Rectal smooth muscle tissue (tissue), 1 donor: Measurements from ENCODE around the gene IQCH.
A peak's percentile ranks its signal among the peaks of the same experiment; 100 is the strongest.

ENCODE experiments used
- H3K27ac ChIP-seq: one replicate; pipeline ENCODE4 v1.7.0; 2013; ENCODE audit warnings: low read depth, low read length, inconsistent platforms
- H3K27me3 ChIP-seq: one replicate; pipeline ENCODE4 v1.7.0; 2013; ENCODE audit warnings: low read length; ENCODE audit not compliant: control insufficient read depth, insufficient read depth
- H3K36me3 ChIP-seq: one replicate; pipeline ENCODE4 v1.7.0; 2013; ENCODE audit warnings: low read length; ENCODE audit not compliant: control insufficient read depth, insufficient read depth
- H3K4me1 ChIP-seq: one replicate; pipeline ENCODE4 v1.7.0; 2013; ENCODE audit warnings: low read length; ENCODE audit not compliant: control insufficient read depth, insufficient read depth
- H3K4me3 ChIP-seq: one replicate; pipeline ENCODE4 v1.7.0; 2013; ENCODE audit warnings: low read length
- H3K9ac ChIP-seq: one replicate; pipeline ENCODE4 v1.7.0; 2013; ENCODE audit warnings: low read length

IQCH gene

DNA sequence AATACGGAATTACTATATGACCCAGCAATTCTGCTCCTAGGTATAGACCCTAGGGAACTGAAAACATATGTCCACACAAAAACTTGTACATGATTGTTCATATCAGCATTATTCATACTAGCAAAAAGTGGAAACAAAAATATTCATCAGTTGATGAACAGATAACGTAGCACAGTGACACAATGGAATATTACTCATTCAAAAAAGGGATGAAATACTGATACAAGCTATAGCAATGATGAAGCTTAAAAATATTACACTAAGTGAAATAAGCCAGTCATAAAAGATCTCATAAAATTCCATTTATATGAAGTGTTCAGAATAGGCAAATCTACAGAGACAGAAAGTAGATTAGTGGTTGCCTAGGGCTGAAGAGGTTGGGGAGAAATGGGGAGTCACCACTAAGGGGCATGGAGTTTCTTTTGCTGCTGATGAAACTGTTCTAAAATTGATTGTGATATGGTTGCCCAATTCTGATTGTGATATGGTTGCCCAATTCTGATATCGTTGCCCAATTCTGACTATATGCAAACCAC, 276.9 kb downstream of the IQCH start:
- Histone ChIP-seq H3K4me1 (no peaks in the 10 kb centered on the region), H3K36me3 (no peaks in the 10 kb centered on the region), H3K27ac (no peak overlapping the region), H3K4me3 (no peak overlapping the region), H3K27me3 (no peaks in the 10 kb centered on the region), H3K9ac (no peak overlapping the region)

DNA sequence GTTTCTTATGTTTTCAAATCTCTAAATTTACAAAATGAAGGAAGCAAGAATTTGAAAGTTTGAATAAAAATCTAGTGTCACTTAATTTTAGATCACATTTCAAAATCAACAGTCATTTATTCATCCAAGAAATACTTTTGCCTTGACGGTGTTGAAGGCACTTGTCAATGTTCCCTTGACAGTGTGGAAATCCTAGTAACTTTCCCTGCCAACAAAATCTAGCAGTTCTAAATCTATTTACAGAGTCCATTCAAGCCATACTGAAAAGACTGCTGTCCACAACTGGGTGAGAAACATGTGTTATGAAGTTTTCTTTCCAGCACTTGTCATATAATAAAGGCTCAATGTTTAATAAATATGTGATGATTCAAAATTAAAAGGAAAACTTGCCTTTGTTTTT, 279.3 kb downstream of the IQCH start:
- H3K27ac ChIP-seq, result no peak overlapping the region
- H3K27me3 ChIP-seq, result no peaks in the 10 kb centered on the region
- no peaks in the 10 kb centered on the region for H3K36me3 ChIP-seq
- H3K4me3 ChIP-seq, result no peak overlapping the region
- no peak overlapping the region for H3K9ac ChIP-seq
- H3K4me1 ChIP-seq, result no peaks in the 10 kb centered on the region

DNA sequence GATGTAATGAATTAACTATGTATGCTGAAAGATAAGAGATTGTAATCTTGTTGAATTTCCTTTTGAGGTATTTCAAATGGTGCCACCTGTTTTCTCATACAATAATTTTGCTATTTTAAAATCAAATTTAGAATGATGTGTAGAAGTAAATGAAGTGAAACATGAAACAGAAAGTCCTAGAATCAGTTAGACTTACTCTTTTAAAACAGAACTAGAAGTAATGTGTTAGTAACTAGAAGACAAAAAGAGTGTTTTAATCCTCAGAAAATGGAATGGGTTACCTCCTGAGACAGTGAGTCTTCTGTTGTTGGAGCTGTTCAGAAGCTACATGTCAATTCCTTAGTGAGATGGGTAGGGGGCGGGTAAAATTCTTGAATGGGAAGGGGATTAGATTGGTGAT, 279.8 kb downstream of the IQCH start:
- Histone ChIP-seq H3K4me3 (no peak overlapping the region), H3K36me3 (no peaks in the 10 kb centered on the region), H3K27me3 (no peaks in the 10 kb centered on the region)

DNA sequence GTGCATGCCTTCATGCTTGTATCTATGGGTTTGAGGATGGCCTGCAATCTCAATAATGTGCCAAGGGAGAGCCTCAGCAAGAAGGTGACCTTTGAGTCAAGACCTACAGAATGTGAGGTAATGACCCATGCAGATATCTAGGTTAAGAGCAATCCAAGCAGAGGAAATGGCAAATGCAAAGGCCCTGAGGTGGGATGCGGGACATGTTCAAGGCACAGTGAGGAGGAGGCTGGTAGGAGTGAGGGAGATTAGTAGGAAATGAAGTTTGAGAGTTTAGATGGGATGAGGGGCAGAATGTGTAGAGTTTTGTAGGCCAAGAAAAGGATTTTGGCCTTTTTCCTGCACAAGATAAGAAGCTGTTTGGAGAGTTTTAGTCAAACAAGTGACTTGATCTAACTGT, 283.2 kb downstream of the IQCH start:
- Histone ChIP-seq H3K27me3 (no peaks in the 10 kb centered on the region), H3K27ac (no peak overlapping the region), H3K4me1 (no peaks in the 10 kb centered on the region), H3K4me3 (no peak overlapping the region), H3K9ac (no peak overlapping the region), H3K36me3 (no peaks in the 10 kb centered on the region)

More for the DNA sequence above, 279.8 kb downstream of the IQCH start:
- no peak overlapping the region for H3K27ac ChIP-seq
- H3K9ac ChIP-seq, result no peak overlapping the region
- no peaks in the 10 kb centered on the region for H3K4me1 ChIP-seq

DNA sequence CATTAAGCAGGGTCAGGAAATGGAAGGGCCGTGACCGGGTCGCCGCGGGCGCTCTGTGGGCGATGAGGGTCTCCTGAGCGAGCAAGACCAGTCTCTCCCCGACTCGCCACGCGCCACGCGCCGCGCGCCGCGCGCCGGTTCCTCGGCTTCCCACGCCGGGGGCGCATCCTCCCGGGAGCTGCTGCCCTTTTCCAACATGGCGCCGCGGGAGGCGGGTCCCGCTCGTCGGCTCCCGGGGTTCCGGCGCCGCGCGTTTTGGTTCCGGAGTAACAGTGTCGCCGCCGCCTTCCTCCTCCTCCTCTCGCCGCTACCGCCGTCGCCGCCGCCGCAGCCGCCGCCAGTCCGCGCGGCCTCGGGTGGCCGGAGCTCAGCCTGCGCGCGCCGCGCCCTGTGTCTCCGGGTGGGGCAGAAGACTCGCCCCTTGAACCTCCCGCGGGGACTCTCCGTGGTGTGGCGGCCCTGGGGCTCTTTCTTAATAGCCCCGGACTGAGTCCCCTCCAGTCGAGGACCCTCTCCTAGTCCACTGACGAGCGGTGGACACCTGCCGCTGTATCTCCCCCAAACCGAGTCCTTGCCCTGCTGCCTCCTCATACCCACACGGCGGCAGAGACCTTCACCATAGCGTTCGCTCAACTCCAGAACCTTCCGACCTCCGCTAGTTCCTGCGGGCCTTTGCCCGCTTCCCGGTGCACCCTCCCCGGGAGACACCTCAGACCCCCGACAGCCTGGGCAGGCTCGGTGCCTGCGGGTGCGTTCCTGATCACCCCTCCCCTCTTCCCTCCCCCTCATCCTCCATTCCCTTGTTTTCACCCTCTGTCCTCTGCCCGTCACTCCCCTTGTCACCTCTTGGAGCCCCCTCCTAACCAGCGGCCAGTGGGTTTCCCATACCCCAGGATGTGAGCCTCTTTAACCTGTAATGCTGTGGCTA, 288.1 kb downstream of the IQCH start, which contains the start of gene MAP2K5:
TSS of gene MAP2K5 (plus strand) at position 284 of the 928 bp plus-strand sequence. CDS start at position 917, 633 bp downstream.
- peak within 1 kb of the TSS; percentile 95 for H3K4me3 ChIP-seq
- no peaks in the 10 kb centered on the region for H3K27me3 ChIP-seq
- H3K36me3 ChIP-seq, result no peaks in the 10 kb centered on the region
- H3K9ac ChIP-seq, result peak within 1 kb of the TSS; percentile 86
- H3K27ac ChIP-seq, result peak within 1 kb of the TSS; percentile 68
- peaks cover 9% of the 10 kb centered on the region for H3K4me1 ChIP-seq

DNA sequence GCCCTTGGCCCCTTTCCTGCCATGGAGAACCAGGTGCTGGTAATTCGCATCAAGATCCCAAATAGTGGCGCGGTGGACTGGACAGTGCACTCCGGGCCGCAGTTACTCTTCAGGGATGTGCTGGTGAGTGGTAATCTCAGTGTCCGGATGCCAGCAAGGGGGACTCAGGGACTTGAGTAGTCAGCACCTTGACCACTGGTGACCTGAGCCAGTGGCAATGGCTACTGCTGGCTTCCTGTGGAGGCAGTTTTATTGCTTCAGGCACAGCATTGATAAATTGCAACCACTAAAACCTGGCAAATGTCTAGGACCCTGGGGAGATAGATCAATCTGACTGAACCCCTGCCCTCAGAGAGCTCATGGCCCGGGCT, 288.7 kb downstream of the IQCH start:
- Histone ChIP-seq H3K36me3 (no peaks in the 10 kb centered on the region), H3K4me3 (peak overlapping the region; percentile 95), H3K27me3 (no peaks in the 10 kb centered on the region), H3K4me1 (peaks cover 15% of the 10 kb centered on the region), H3K27ac (peak overlapping the region; percentile 68), H3K9ac (peak overlapping the region; percentile 86)

DNA sequence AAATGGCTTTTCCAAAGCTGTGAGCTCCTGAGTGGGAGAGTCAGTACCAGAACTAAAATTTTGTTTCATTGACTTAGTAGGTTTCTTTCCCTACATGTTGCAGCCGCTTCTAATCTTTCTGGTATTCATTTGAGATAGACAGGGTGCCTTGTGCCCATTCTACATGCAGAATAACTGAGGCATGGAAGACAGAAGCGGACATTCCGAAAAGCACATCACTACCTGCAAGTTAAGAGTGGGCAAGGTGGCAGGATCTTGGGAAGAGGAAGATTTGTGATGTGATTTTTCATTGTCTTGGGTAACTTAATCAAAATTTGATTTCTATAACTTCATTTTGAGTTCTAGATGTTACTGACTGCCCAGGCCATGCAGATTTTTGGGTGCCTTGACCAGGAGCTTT, 289.9 kb downstream of the IQCH start:
- Histone ChIP-seq H3K4me1 (peaks cover 19% of the 10 kb centered on the region), H3K36me3 (no peaks in the 10 kb centered on the region), H3K4me3 (no peak overlapping the region), H3K9ac (no peak overlapping the region), H3K27me3 (no peaks in the 10 kb centered on the region), H3K27ac (no peak overlapping the region)

DNA sequence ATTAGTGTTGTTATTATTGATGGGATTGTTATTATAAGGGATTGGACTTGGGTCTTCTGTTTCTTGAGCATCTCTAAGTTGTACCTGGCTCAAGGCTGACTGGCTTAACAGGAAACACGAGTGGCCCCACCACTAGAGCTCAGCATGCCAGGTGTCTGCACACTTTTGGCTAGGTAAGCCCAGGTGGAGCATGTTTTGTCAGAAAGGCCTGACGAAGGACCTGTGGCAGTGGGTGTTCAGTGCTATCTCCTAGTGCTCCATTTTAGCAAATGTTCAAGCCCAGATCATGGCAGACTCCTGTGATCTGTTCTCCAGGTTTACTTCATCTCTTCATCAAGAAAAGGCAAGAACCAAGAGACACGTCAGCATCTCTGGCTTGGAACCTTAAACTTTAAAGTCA, 291.3 kb downstream of the IQCH start:
- Histone ChIP-seq H3K9ac (no peak overlapping the region), H3K27ac (no peak overlapping the region), H3K36me3 (no peaks in the 10 kb centered on the region), H3K4me1 (peaks cover 19% of the 10 kb centered on the region), H3K27me3 (no peaks in the 10 kb centered on the region), H3K4me3 (no peak overlapping the region)

DNA sequence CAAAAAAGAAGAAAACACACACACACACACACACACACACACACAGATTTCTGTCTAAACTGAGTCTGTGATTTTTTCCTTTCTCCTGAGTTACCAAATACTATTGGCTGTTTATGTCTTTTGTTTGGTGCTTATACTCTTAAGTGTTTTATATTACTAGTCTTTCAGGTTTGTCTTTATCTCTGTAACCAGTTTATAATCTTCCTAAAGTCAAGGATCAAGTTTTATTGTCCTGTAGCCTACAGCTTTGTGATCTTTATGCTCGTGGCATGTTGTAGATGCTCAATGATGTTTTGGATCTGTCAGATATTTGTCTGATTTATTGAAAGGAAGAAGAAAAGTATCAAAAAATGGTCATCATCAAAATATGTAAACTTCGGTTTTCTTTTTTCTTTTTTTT, 292.5 kb downstream of the IQCH start:
- Histone ChIP-seq H3K9ac (no peak overlapping the region), H3K36me3 (no peaks in the 10 kb centered on the region), H3K4me3 (no peak overlapping the region), H3K4me1 (peaks cover 19% of the 10 kb centered on the region), H3K27ac (no peak overlapping the region), H3K27me3 (no peaks in the 10 kb centered on the region)

DNA sequence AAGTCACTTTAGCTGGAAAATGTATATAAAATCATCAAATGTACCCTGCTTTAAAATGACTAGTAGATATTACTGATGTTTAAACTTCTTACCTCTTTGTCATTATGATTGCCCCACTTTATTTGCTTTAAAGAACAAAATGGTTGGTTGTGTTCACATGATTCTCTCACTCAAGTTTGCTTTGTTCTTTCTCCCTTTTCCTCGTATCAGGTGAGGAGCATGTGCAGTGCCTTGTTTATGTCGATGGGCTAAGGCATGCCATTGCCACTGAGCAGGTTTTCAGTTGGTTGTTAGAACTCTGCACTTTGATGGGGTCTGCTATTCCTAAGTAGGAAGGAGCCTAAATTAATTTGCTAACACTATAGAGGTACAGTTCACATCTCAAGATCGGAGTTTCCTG, 293.2 kb downstream of the IQCH start:
- H3K4me1 ChIP-seq, result peaks cover 19% of the 10 kb centered on the region
- no peaks in the 10 kb centered on the region for H3K27me3 ChIP-seq
- no peak overlapping the region for H3K4me3 ChIP-seq
- H3K27ac ChIP-seq, result peak overlapping the region; percentile 38
- H3K9ac ChIP-seq, result no peak overlapping the region
- no peaks in the 10 kb centered on the region for H3K36me3 ChIP-seq

DNA sequence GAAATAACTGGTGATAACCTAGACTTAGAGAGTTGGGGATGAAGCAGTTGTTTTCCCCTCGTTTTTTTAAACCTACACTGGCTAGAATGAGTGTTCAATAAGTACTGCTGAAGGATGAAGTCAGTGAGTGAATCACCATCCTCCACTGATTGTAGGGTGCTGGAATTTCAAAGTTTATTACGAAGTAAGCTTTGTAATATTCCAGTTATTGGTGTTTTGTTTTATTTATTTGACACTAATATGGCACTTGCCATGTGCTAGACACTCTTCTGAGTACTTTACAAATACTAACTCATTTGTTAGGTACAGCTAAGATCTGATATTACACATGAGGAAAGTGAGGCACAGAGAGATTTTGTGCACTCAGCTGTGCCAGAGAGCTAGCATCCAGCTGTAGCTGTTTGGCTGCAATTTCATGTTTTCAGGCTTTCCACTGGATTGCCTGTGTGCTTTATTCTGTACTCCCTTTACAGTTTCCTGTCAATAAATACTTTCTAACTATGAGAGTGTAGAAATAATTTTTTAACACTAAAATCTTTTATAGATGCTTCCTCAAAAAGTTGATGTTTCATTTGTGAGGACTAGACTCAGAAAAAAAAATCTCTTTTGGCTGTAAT, 293.8 kb downstream of the IQCH start:
- Histone ChIP-seq H3K27me3 (no peaks in the 10 kb centered on the region), H3K36me3 (no peaks in the 10 kb centered on the region), H3K4me3 (no peak overlapping the region), H3K9ac (no peak overlapping the region), H3K4me1 (peaks cover 18% of the 10 kb centered on the region), H3K27ac (peak overlapping the region; percentile 38)

DNA sequence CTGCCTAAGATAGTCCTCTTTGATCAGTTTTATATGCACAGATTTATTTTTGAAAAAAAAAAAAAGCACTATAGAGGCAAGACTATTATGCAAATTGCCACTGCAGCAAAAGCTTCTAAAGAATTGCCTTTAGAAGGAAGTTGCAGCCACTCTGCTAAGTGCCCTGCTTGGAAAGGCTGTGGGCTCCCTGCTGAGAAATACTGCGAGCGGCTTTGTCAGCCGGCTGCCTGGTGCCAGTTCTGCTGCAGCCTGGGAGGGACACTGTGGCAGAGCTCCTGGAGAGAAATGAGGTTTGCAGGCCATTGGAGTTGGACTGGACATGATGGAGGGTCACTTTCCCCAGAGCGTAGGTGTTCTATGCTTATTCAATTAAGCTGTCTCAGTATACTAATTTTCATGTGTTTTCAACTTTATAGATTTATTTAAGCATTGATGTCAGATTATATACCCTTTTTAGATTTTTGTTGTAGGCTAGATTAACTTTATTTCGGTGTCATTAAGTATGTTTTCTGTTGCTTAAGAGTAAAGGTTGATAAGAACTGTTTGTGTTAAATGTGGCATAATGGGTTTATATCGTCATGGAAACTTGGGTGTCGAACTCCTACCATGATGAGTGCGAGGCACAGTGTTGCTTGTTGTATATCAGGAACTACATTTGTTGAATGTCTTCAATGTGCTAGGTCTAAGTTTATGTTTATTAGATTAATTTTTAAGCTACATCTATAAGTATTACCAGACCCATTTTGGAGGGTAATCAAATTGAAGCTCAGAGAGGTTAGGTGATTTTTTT, 294.5 kb downstream of the IQCH start:
- Histone ChIP-seq H3K27me3 (no peaks in the 10 kb centered on the region), H3K9ac (no peak overlapping the region), H3K4me3 (peak overlapping the region; percentile 40), H3K36me3 (no peaks in the 10 kb centered on the region), H3K27ac (peak overlapping the region; percentile 38), H3K4me1 (peaks cover 11% of the 10 kb centered on the region)
